MM.1S (cell line): ENCODE results near the gene ARFRP1.

Experiments
- DNase-seq: peaks from one replicate; pipeline ENCODE4 v3.0.0-alpha.2; 2015
- H2AFZ ChIP-seq: fragments of 300-600 bp; sonication (generic); 2 replicates; pipeline ENCODE4 v1.6.0; 2016; ENCODE audit warnings: antibody characterized with exemption, low read length
- H3F3A ChIP-seq: fragments of 300-600 bp; sonication (generic); 2 replicates; pipeline ENCODE4 v1.6.1; 2016; ENCODE audit warnings: mild to moderate bottlenecking, antibody characterized with exemption, low read length, moderate library complexity, mixed read lengths; ENCODE audit not compliant: insufficient read depth
- H3K27ac ChIP-seq: fragments of 300-600 bp; sonication (generic); 2 replicates; pipeline ENCODE4 v1.5.1; 2016; ENCODE audit warnings: mild to moderate bottlenecking, low read length
- H3K27me3 ChIP-seq: fragments of 300-600 bp; sonication (generic); replicated peaks from 2 replicates; pipeline ENCODE4 v1.6.0; 2016; ENCODE audit warnings: low read length; ENCODE audit not compliant: insufficient read depth
- H3K36me3 ChIP-seq: fragments of 300-600 bp; sonication (generic); replicated peaks from 2 replicates; pipeline ENCODE4 v1.6.1; 2016; ENCODE audit warnings: mild to moderate bottlenecking, low read length, mixed read lengths; ENCODE audit not compliant: insufficient read depth
- H3K4me1 ChIP-seq: fragments of 300-600 bp; sonication (generic); 2 replicates; pipeline ENCODE4 v1.6.1; 2016; ENCODE audit warnings: low read length, mixed read lengths
- H3K4me2 ChIP-seq: fragments of 300-600 bp; sonication (generic); 2 replicates; pipeline ENCODE4 v1.6.0; 2016; ENCODE audit warnings: low read depth, low read length
- H3K4me3 ChIP-seq: fragments of 300-600 bp; sonication (generic); 2 replicates; pipeline ENCODE4 v1.5.1; 2016; ENCODE audit warnings: low read length, mixed read lengths
- H3K79me2 ChIP-seq: fragments of 300-600 bp; sonication (generic); 2 replicates; pipeline ENCODE4 v1.6.1; 2016; ENCODE audit warnings: mixed run types, low read length, mixed read lengths
- H3K9ac ChIP-seq: fragments of 300-600 bp; sonication (generic); 2 replicates; pipeline ENCODE4 v1.6.1; 2016; ENCODE audit warnings: low read length, mixed read lengths
- H3K9me2 ChIP-seq: fragments of 300-600 bp; sonication (generic); replicated peaks from 2 replicates; pipeline ENCODE4 v1.6.1; 2016; ENCODE audit warnings: mild to moderate bottlenecking, low read length, mixed read lengths; ENCODE audit not compliant: insufficient read depth
- H3K9me3 ChIP-seq: fragments of 300-600 bp; sonication (generic); replicated peaks from 2 replicates; pipeline ENCODE4 v1.6.1; 2016; ENCODE audit warnings: mild to moderate bottlenecking, low read length, mixed read lengths; ENCODE audit not compliant: insufficient read depth
- H4K20me1 ChIP-seq: fragments of 300-600 bp; sonication (generic); 2 replicates; pipeline ENCODE4 v1.6.1; 2016; ENCODE audit warnings: mild to moderate bottlenecking, low read length, moderate library complexity, mixed read lengths; ENCODE audit not compliant: insufficient read depth
- EZH2 ChIP-seq: fragments of 300-600 bp; sonication (generic); optimal IDR thresholded peaks from 2 replicates; pipeline ENCODE3; 2017; ENCODE audit warnings: low read depth, mild to moderate bottlenecking, antibody characterized with exemption, low read length, mixed read lengths
- EZH2phosphoT487 ChIP-seq: fragments of 300-600 bp; sonication (generic); IDR thresholded peaks from 2 replicates; pipeline ENCODE4 v1.6.1; 2018; ENCODE audit warnings: antibody characterized with exemption, low read length
- TF ChIP-seq, protein P1 (sequence below): fragments of 300-600 bp; sonication (generic); IDR thresholded peaks from 2 replicates; pipeline ENCODE4 v1.5.1; 2016; ENCODE audit warnings: antibody characterized with exemption, low read length, mixed read lengths

ARFRP1 gene

DNA sequence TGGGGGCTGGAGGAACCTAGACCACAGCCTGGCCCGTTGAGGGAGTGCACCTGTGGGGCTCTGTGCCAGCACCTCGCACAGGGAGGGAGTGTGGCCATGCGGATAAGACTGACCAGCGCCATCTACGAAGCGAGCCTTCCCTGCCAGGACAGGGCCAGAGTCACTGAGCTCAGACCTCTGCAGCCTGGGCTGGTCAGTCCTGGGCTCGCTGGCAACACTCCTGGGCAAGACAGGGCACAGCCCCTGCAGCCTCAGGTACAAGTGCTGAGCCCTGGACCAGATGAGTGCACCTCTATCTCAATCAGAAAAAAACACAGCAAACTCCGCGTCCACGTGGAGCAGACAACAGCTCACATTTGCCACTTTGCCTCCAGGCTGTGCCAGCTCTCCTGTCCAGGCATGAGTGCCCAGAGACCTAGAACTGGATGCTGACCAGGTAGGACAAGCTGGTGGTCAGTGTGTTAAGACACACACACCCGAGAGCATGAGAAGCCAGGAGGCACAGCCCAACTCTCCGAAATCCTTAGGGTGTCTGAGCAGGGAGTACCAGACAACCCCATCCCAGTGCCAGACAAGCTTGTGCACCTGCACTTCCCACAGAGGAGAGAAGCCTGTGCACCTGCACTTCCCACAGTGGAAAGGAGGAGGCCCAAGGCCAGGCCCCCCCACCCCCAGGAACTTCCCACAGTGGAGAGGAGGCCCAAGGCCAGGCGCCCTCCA, 4.9 kb downstream of the ARFRP1 start:
- H3K9me3 ChIP-seq = no peaks in the 10 kb centered on the region
- no peaks in the 10 kb centered on the region for H3K27me3 ChIP-seq
- no peaks in the 10 kb centered on the region; the same call in 1 of the 2 replicates for H3K36me3 ChIP-seq
- no peak overlapping the region for H2AFZ ChIP-seq
- no peak for DNase-seq
- H3F3A ChIP-seq = peaks cover 9% of the 10 kb centered on the region; the same call in 1 of the 2 replicates
- no peak overlapping the region for H3K4me3 ChIP-seq
- no peaks in the 10 kb centered on the region for H3K9me2 ChIP-seq
- no peak overlapping the region for H3K4me2 ChIP-seq
- peaks cover 4% of the 10 kb centered on the region; the same call in 1 of the 2 replicates for H4K20me1 ChIP-seq
- no peak overlapping the region for H3K9ac ChIP-seq
- H3K27ac ChIP-seq = no peak overlapping the region
- no peak for TF ChIP-seq EZH2
- no peak for TF ChIP-seq EZH2phosphoT487
- TF ChIP-seq, protein P1, sequence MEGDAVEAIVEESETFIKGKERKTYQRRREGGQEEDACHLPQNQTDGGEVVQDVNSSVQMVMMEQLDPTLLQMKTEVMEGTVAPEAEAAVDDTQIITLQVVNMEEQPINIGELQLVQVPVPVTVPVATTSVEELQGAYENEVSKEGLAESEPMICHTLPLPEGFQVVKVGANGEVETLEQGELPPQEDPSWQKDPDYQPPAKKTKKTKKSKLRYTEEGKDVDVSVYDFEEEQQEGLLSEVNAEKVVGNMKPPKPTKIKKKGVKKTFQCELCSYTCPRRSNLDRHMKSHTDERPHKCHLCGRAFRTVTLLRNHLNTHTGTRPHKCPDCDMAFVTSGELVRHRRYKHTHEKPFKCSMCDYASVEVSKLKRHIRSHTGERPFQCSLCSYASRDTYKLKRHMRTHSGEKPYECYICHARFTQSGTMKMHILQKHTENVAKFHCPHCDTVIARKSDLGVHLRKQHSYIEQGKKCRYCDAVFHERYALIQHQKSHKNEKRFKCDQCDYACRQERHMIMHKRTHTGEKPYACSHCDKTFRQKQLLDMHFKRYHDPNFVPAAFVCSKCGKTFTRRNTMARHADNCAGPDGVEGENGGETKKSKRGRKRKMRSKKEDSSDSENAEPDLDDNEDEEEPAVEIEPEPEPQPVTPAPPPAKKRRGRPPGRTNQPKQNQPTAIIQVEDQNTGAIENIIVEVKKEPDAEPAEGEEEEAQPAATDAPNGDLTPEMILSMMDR = no peak
- peaks cover 39% of the 10 kb centered on the region for H3K79me2 ChIP-seq
- H3K4me1 ChIP-seq = peaks cover 6% of the 10 kb centered on the region

DNA sequence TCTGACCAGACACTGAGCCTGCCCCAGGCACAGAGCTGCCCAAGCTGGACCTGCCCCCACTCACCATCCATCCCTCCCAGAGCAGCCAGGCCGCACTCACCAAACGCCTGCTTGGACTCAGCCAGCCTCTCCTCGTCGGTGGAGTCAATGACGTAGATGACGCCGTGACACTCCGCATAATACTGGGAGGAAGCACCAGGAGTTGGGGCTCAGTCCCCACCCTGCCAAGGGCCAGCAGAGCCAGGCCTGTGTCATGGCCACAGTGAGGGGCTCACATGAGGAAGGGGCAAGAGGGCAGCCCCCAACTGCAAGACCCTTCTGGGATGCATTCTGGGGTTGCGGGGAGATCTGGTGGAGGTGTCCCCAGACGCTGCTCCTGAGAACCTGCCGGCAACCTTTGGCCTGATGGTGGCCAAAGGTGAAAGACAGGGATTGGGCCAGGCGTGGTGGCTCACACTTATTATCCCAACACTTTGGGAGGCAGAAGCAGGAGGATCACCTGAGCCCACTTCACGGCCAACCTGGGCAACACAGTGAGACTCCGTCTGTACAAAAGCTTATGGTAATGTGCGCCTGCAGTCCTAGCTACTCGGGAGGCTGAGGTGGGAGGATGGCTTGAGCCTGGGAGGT, 5.6 kb downstream of the ARFRP1 start:
- Histone ChIP-seq H3K4me1 (peaks cover 6% of the 10 kb centered on the region), H2AFZ (no peak overlapping the region), H4K20me1 (peaks cover 4% of the 10 kb centered on the region; the same call in 1 of the 2 replicates), H3K4me2 (no peak overlapping the region), H3K27ac (no peak overlapping the region), H3K27me3 (no peaks in the 10 kb centered on the region), H3K9me2 (no peaks in the 10 kb centered on the region), H3K9ac (no peak overlapping the region), H3F3A (peaks cover 7% of the 10 kb centered on the region; the same call in 1 of the 2 replicates), H3K79me2 (peaks cover 33% of the 10 kb centered on the region), H3K36me3 (no peaks in the 10 kb centered on the region; the same call in 1 of the 2 replicates), H3K4me3 (no peak overlapping the region), H3K9me3 (no peaks in the 10 kb centered on the region)
- DNase-seq = no peak
- TF ChIP-seq EZH2 = no peak
- TF ChIP-seq, protein P1 = no peak
- TF ChIP-seq EZH2phosphoT487 = no peak

DNA sequence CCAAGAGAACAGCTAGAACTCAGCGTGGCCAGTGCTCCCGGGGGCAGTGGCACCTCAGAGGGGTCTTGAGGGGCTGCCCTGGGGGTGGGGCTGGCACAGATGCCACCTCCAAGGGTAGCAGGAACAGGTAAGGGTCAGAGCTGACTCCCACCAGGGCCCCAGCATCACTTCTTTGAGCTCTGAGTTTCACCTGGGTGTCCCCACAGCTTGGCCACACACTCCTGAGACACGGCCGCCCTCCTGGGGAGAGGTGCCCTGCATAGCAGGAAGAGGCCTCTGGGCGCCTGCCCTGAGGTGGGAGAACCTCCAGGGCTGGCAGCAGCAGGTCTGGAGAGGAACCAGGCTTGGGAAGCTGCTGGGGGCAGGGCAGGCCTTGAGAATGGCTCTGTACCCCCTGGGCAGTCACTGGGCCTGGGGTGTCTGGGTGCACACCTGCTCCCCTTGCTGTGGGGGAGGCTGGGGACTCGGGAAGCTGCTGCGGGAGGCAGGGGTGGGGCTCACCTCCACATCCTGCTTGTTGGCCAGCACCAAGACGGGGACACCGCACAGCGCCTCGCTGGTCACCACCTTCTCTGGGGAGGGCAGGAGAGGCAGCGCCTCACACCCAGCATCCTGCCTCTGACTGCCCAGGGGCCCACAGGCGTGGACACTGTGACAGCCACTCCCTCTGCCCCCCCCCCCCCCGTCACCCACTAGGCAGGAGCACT, 6.3 kb downstream of the ARFRP1 start:
- Histone ChIP-seq H3K4me3 (no peak overlapping the region), H3K27ac (no peak overlapping the region), H3K79me2 (peaks cover 26% of the 10 kb centered on the region), H3K9me3 (no peaks in the 10 kb centered on the region), H3K27me3 (no peaks in the 10 kb centered on the region), H3K4me1 (peaks cover 4% of the 10 kb centered on the region), H3K9ac (no peak overlapping the region), H3K9me2 (no peaks in the 10 kb centered on the region), H4K20me1 (peaks cover 3% of the 10 kb centered on the region; the same call in 1 of the 2 replicates), H3K36me3 (no peaks in the 10 kb centered on the region; the same call in 1 of the 2 replicates), H3K4me2 (no peak overlapping the region), H3F3A (peaks cover under 1% of the 10 kb centered on the region; the same call in 1 of the 2 replicates), H2AFZ (no peak overlapping the region)
- no peak for TF ChIP-seq EZH2phosphoT487
- TF ChIP-seq, protein P1 = no peak
- TF ChIP-seq EZH2 = no peak
- no peak for DNase-seq
